Neutrophil (primary cell): ENCODE data around the gene CNKSR3.

Source experiments
- H3K27ac ChIP-seq: fragments of 200-600 bp; sonication (generic); 2 replicates; pipeline ENCODE4 v1.5.1; 2016; ENCODE audit warnings: mild to moderate bottlenecking, moderate library complexity
- H3K27me3 ChIP-seq: fragments of 200-600 bp; sonication (generic); 2 replicates; pipeline ENCODE4 v1.6.0; 2016; ENCODE audit warnings: mild to moderate bottlenecking
- H3K36me3 ChIP-seq: fragments of 200-600 bp; sonication (generic); 2 replicates; pipeline ENCODE4 v1.5.1; 2017
- H3K4me1 ChIP-seq, 2 experiments: fragments of 200-600 bp in 1 of 2; sonication (generic) in 1 of 2; 1 replicate in 1 of 2; 2 replicates in 1 of 2; pipeline versions ENCODE4 v1.5.1 to v1.6.1; 2013 to 2016; ENCODE audit warnings: low read depth in 1 of 2, low read length in 1 of 2, mild to moderate bottlenecking in 1 of 2, moderate library complexity in 1 of 2; ENCODE audit not compliant: control insufficient read depth in 1 of 2, insufficient read depth in 1 of 2
- H3K4me3 ChIP-seq, 2 experiments: fragments of 200-600 bp in 1 of 2; sonication (generic) in 1 of 2; 1 replicate in 1 of 2; 2 replicates in 1 of 2; pipeline ENCODE4 v1.5.1; 2013 to 2016; ENCODE audit warnings: low read depth in 1 of 2, low read length in 1 of 2, mild to moderate bottlenecking in 1 of 2, moderate library complexity in 1 of 2
- H3K9me3 ChIP-seq: fragments of 200-600 bp; sonication (generic); 2 replicates; pipeline ENCODE4 v1.5.1; 2016
- CTCF ChIP-seq: fragments of 200-600 bp; sonication (generic); IDR thresholded peaks from 2 replicates; pipeline ENCODE4 v1.5.1; 2016; ENCODE audit warnings: antibody characterized with exemption

CNKSR3 gene

GRCh38 chr6:154528310-154528915 lies 17.9 kb upstream of the CNKSR3 start:
- Histone ChIP-seq H3K27me3 (no peaks in the 10 kb centered on the region), H3K9me3 (no peaks in the 10 kb centered on the region), H3K36me3 (no peaks in the 10 kb centered on the region), H3K4me3 (no peak overlapping the region), H3K4me1 (no peaks in the 10 kb centered on the region), H3K27ac (no peak overlapping the region)
- TF ChIP-seq CTCF, result no peak

- no peaks in the 10 kb centered on the region for H3K36me3 ChIP-seq
- no peaks in the 10 kb centered on the region for H3K9me3 ChIP-seq
- no peak overlapping the region for H3K4me3 ChIP-seq
- no peak for TF ChIP-seq CTCF
- H3K27me3 ChIP-seq, result no peaks in the 10 kb centered on the region
- no peak overlapping the region for H3K27ac ChIP-seq
- no peaks in the 10 kb centered on the region for H3K4me1 ChIP-seq
Measured at GRCh38 chr6:154526996-154527395, 16.5 kb upstream of the CNKSR3 start.

DNA sequence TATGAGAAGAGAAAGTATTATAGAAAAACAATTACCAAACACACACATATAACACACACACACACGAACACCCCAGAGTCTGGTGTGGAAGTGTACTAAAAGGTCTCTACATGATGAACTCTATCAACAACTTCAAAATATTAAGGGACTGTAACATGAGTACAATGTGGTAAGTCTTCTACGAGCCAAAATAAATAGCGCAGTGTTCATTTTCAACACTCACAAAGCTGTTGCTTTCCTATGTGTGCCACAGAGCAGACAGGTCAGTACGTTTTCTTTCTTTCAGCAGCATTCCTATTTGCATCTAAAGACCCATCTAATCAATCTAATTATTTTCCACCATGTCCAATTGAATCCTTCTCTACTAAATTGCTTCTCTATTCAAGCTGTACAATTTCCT lies 12.1 kb upstream of the CNKSR3 start:
- H3K4me3 ChIP-seq, result no peak overlapping the region
- no peak for TF ChIP-seq CTCF
- H3K9me3 ChIP-seq, result no peaks in the 10 kb centered on the region
- H3K27me3 ChIP-seq, result no peaks in the 10 kb centered on the region
- H3K4me1 ChIP-seq, result no peaks in the 10 kb centered on the region
- H3K27ac ChIP-seq, result no peak overlapping the region
- no peaks in the 10 kb centered on the region for H3K36me3 ChIP-seq

DNA sequence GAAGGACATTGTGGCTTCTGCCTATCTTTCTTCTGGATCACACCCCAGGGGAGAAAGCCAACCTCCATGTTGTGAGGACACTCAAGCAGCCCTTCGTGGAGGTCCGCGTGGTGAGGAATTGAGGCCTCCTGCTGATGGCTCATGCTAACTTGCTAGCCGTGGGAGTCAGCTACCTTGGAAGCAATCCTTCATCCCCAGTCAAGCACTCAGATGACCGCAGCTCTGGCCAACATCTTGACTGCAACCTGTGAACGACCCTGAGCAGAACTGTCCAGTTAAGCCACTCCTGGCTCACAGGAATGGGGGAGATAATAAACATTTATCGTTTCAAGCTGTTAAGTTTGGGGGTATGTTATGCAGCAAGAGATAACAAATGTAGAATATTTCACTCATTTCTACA lies 10.9 kb upstream of the CNKSR3 start:
- Histone ChIP-seq H3K4me1 (no peaks in the 10 kb centered on the region), H3K27ac (no peak overlapping the region), H3K27me3 (no peaks in the 10 kb centered on the region), H3K4me3 (no peak overlapping the region), H3K36me3 (no peaks in the 10 kb centered on the region), H3K9me3 (no peaks in the 10 kb centered on the region)
- TF ChIP-seq CTCF, result no peak

DNA sequence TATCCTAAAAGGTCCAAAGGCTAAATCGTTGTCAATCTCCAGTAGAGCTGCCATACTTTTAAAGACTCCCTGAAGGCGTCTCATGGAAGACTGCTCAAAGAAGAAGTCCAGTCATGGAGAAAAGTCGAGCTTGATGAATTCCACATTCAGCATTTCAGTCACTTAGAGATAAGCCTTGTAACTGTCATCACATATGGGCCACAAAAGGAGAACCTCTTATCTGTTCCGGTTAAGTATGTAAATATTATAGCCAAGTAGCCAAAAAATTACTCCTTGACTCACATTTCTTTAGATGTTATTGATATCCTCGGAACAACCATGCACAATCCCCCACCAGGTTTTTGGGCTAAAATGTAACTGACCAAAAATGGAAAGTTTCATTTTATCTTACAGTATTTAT lies 9.8 kb upstream of the CNKSR3 start:
- no peaks in the 10 kb centered on the region for H3K9me3 ChIP-seq
- H3K4me1 ChIP-seq, result no peaks in the 10 kb centered on the region
- H3K36me3 ChIP-seq, result no peaks in the 10 kb centered on the region
- TF ChIP-seq CTCF, result no peak
- no peak overlapping the region for H3K4me3 ChIP-seq
- H3K27me3 ChIP-seq, result peaks cover 5% of the 10 kb centered on the region
- no peak overlapping the region for H3K27ac ChIP-seq

GRCh38 chr6:154518396-154518795 lies 7.9 kb upstream of the CNKSR3 start:
- no peak overlapping the region for H3K4me3 ChIP-seq
- no peaks in the 10 kb centered on the region for H3K36me3 ChIP-seq
- no peak for TF ChIP-seq CTCF
- H3K27ac ChIP-seq, result no peak overlapping the region
- H3K4me1 ChIP-seq, result no peaks in the 10 kb centered on the region
- no peaks in the 10 kb centered on the region for H3K9me3 ChIP-seq
- peaks cover 18% of the 10 kb centered on the region for H3K27me3 ChIP-seq
